ENCODE measurements around the gene ENOX1. TPM values are rescaled to one million over a fixed set of nuclear protein-coding genes. Genes with fewer than 3 reads are reported as not detected.

The ENOX1 gene
- total RNA-seq, 1 donor from 2014 or later, result 8.7 TPM

DNA sequence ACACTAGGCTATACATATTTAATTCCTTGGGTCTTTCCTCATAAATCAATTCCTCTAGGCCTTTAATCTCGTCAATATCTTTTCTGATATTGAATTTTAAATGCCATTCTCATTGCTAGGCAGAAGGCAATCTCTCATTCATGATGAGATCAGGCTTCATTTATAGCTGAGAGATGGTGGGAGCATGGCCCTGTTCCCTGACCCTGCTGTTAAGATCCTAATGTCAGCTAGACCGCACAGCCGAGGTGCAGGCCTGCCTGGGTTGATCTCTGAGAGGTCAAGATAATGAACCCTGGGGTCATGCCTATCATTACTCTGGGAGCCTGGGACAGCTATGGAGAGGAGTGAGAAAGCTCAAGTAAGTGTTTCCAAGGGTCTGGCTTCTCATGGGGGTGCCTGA lies 509.6 kb downstream of the ENOX1 start:
- no peak for DNase-seq
- Mint-ChIP-seq H3K4me3 (ENCODE audit: unreplicated experiment) (no peak overlapping the region), H3K4me1 (ENCODE audit: low read depth, unreplicated experiment) (peaks cover 24% of the 10 kb centered on the region), H3K36me3 (ENCODE audit: unreplicated experiment) (no peaks in the 10 kb centered on the region), H3K27me3 (ENCODE audit: unreplicated experiment) (peaks cover 2% of the 10 kb centered on the region), H3K9me3 (ENCODE audit: unreplicated experiment) (peaks cover 4% of the 10 kb centered on the region), H3K27ac (ENCODE audit: unreplicated experiment) (no peak overlapping the region)
- TF ChIP-seq, protein P1, sequence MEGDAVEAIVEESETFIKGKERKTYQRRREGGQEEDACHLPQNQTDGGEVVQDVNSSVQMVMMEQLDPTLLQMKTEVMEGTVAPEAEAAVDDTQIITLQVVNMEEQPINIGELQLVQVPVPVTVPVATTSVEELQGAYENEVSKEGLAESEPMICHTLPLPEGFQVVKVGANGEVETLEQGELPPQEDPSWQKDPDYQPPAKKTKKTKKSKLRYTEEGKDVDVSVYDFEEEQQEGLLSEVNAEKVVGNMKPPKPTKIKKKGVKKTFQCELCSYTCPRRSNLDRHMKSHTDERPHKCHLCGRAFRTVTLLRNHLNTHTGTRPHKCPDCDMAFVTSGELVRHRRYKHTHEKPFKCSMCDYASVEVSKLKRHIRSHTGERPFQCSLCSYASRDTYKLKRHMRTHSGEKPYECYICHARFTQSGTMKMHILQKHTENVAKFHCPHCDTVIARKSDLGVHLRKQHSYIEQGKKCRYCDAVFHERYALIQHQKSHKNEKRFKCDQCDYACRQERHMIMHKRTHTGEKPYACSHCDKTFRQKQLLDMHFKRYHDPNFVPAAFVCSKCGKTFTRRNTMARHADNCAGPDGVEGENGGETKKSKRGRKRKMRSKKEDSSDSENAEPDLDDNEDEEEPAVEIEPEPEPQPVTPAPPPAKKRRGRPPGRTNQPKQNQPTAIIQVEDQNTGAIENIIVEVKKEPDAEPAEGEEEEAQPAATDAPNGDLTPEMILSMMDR (IDR thresholded peaks at IDR 0.05; ENCODE audit: partially characterized antibody, unreplicated experiment), result no peak

DNA sequence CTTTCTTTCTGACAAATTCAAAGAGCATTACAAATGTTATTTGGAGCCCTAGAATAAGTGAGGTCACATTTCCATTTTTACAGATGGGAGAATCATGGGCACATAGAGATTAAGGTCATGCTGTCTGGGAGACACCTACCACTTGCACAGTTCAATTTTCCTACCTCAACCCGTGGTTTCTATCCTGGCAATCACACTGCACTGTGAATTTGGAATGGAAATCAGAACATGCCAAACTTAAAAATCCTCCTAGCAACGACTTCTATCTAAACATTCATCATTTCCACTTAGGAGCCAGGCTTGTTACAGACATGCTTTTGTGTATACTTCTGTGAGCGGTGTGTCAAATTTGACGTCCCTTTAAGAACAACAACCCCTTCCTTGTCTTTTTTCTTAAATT lies 511.9 kb downstream of the ENOX1 start:
- no peak for DNase-seq
- H3K27ac Mint-ChIP-seq (ENCODE audit: unreplicated experiment), result no peak overlapping the region
- no peaks in the 10 kb centered on the region for H3K36me3 Mint-ChIP-seq (ENCODE audit: unreplicated experiment)
- peaks cover 24% of the 10 kb centered on the region for H3K4me1 Mint-ChIP-seq (ENCODE audit: low read depth, unreplicated experiment)
- TF ChIP-seq, protein P1 (IDR thresholded peaks at IDR 0.05; ENCODE audit: partially characterized antibody, unreplicated experiment), result no peak
- peaks cover 4% of the 10 kb centered on the region for H3K9me3 Mint-ChIP-seq (ENCODE audit: unreplicated experiment)
- no peak overlapping the region for H3K4me3 Mint-ChIP-seq (ENCODE audit: unreplicated experiment)
- H3K27me3 Mint-ChIP-seq (ENCODE audit: unreplicated experiment), result peaks cover 2% of the 10 kb centered on the region

DNA sequence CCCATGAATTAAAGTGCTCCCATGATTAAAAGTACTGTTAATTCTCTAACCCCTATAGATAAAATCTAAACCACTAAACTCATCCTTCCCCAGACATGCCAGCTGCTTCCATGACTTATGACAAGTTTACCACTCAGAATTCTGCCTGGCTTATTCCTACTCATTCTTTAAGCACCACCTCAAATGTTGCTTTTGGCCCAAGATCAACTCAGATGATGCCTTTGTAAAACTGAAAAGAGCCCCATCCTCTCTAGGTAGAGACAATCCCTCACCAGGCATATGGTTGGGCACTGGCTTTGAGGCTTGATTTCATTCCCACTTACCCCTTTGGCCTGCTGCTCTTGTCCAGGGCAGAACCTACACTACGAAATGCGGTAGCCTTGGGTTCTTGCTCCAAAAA lies 513.4 kb downstream of the ENOX1 start:
- Mint-ChIP-seq H3K27ac (ENCODE audit: unreplicated experiment) (no peak overlapping the region), H3K4me3 (ENCODE audit: unreplicated experiment) (no peak overlapping the region), H3K4me1 (ENCODE audit: low read depth, unreplicated experiment) (peaks cover 21% of the 10 kb centered on the region), H3K36me3 (ENCODE audit: unreplicated experiment) (no peaks in the 10 kb centered on the region), H3K27me3 (ENCODE audit: unreplicated experiment) (no peaks in the 10 kb centered on the region), H3K9me3 (ENCODE audit: unreplicated experiment) (peaks cover 2% of the 10 kb centered on the region)
- TF ChIP-seq, protein P1 (IDR thresholded peaks at IDR 0.05; ENCODE audit: partially characterized antibody, unreplicated experiment), result no peak
- DNase-seq, result no peak

DNA sequence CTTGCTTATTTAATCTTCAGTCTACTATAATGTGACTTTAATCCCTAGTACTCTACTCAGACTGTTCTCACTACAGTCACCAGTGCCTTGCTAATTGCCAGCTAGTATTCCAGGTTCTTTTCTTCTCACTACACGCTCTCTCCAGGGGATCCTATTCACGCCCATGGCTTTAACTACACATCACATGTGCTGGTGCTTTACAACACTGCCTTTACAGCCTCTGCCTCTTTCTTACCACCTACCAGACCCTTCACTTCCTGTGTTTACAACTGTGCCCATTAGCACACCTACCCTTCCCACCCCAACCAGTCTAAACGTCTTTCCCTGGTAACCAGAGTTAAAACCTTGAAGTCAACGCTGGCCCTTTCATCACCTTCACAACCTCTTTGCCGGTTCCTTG lies 513.9 kb downstream of the ENOX1 start:
- Mint-ChIP-seq H3K27me3 (ENCODE audit: unreplicated experiment) (no peaks in the 10 kb centered on the region), H3K4me3 (ENCODE audit: unreplicated experiment) (no peak overlapping the region), H3K4me1 (ENCODE audit: low read depth, unreplicated experiment) (peaks cover 22% of the 10 kb centered on the region), H3K27ac (ENCODE audit: unreplicated experiment) (no peak overlapping the region), H3K9me3 (ENCODE audit: unreplicated experiment) (peaks cover 2% of the 10 kb centered on the region), H3K36me3 (ENCODE audit: unreplicated experiment) (no peaks in the 10 kb centered on the region)
- DNase-seq, result no peak
- TF ChIP-seq, protein P1 (IDR thresholded peaks at IDR 0.05; ENCODE audit: partially characterized antibody, unreplicated experiment), result no peak

DNA sequence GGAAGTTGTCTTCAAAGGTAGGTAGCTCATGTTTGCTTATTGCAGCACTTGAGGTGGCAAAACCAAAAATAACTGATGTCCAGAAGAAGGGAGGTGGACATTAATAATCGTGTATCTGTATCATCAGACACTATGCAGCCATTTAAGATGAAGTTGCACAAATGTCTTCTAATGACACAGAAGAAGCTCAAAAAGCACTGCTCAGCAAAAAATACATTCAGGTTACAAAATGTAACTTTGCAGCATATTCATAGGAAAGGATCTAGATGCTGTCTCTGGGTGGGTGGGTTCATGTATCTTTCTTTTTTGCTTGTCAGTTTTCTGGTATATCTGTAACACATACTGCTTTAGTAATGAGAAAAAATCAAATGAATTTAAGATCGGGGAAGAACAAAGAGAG lies 515.6 kb downstream of the ENOX1 start:
- DNase-seq, result no peak
- peaks cover 2% of the 10 kb centered on the region for H3K9me3 Mint-ChIP-seq (ENCODE audit: unreplicated experiment)
- no peak overlapping the region for H3K27ac Mint-ChIP-seq (ENCODE audit: unreplicated experiment)
- H3K4me3 Mint-ChIP-seq (ENCODE audit: unreplicated experiment), result no peak overlapping the region
- H3K27me3 Mint-ChIP-seq (ENCODE audit: unreplicated experiment), result no peaks in the 10 kb centered on the region
- peaks cover 13% of the 10 kb centered on the region for H3K4me1 Mint-ChIP-seq (ENCODE audit: low read depth, unreplicated experiment)
- TF ChIP-seq, protein P1 (IDR thresholded peaks at IDR 0.05; ENCODE audit: partially characterized antibody, unreplicated experiment), result no peak
- no peaks in the 10 kb centered on the region for H3K36me3 Mint-ChIP-seq (ENCODE audit: unreplicated experiment)
